ENCODE data around the gene PPIL6.
A peak's percentile ranks its signal among the peaks of the same experiment; 100 is the strongest.

Gene PPIL6

DNA sequence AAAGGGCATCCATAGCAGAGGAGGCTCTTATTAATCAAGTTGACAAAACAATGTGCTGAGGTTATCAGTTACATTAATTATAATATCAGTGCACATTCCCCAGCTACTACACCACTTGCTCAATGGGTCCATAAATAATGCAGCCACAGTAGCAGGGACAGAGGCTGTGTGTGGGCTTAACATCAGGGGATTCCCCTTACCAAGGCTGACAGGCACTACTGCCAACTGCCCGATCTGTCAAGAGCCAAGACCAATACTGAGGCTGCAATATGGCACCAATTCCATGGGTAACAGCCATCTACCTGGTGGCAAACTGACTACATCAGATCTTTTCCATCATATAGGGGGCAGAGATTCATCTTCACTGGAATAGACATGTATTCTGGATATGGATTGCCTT lies 80.1 kb downstream of the PPIL6 start:
- no peak for DNase-seq

DNA sequence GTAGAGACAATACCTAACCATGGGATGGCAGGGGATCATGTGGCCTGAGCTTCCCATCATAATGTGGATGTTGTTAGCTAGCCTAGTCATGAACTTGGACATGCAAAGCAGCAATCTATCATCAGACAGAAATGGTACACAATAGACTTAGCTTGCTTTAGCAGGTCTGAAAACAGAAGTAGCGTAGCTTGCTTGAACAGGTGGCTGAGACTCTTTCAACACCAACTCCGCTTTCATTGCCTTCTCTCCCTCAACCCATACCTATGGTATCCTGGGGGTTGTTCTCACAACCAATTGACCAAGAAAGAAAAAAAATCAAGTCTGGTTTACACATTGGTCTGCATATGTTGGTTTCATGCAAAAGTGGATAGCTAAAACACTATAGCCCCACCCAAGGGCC lies 81.2 kb downstream of the PPIL6 start:
- DNase-seq, result no peak

DNA sequence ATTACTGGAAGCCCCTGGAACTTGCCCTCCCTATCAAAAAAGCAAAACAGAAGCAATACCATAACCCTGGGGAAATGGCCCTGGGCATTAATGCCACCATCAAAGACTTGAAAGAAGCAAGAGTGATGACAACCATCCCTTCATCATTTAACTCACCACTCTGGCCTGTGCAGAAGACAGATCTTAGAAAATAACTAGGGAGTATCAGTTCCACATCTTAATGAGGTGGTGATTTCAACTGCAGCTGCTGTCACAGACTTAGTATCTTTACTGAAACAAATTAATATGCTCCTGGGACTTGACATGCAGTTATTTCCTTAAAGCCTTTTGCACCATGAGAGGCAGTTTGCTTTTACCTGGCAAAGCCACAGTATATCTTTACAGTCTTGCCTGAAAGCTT lies 82.2 kb downstream of the PPIL6 start:
- no peak for DNase-seq

DNA sequence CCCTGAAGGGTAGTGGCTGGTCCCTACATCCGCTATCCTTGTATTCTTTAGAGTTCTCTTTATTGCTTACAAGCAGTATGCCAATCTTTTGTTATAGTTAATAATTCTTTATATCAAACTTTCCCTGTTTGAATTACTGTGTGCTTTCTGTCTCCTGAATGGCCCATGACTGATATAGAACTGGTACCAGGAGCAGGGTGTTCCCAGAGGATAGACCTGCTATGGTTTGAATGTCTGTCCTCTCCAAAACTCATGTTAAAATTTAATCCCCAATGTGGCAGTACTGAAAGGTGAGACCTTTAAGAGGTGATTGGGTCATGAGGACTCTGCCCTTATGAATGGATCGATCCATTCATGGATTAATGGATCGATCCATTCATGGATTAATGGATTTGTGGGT lies 84.2 kb downstream of the PPIL6 start:
- no peak for DNase-seq

DNA sequence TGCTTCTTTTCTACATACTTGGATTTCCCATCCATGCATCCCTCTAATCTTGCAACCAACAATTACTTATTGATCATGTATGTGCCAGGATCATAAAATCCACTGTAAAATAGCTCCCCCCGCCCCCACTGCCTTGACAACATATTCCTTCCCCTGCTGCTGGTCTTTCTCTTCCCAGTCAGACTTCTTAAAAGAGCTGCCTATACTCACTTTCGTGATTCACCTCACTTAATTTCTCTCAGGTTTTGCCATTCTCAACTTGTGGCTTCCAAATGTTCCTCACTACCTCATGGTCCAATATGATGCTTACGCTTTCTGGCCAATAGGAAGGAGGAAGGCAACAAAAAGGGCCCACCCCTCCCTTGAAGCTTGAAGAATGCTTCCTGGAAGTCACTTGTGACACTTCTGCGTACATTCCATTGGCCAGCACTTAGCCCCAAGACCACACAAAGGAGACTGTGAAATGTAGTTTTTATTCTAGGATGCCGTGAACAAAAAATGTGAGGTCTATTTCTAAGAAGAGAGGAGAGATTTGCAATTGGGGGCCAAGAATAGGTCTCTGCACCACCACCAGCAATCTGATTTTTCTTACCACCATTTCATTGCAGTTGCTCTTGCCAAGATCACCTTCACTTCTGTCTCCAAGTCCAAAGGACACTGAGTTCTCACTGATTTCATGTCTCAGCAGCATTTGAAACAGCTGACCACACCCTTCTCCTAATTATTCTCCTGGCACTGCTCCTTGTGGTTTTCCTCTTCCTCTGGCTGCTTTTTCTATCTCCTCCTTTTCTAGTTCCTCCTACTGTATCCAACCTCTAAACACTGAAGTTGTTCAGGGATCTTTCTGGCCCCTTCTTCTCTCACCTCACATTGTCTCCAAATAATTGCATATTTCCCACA lies 88.9 kb downstream of the PPIL6 start:
- DNase-seq, result no peak

DNA sequence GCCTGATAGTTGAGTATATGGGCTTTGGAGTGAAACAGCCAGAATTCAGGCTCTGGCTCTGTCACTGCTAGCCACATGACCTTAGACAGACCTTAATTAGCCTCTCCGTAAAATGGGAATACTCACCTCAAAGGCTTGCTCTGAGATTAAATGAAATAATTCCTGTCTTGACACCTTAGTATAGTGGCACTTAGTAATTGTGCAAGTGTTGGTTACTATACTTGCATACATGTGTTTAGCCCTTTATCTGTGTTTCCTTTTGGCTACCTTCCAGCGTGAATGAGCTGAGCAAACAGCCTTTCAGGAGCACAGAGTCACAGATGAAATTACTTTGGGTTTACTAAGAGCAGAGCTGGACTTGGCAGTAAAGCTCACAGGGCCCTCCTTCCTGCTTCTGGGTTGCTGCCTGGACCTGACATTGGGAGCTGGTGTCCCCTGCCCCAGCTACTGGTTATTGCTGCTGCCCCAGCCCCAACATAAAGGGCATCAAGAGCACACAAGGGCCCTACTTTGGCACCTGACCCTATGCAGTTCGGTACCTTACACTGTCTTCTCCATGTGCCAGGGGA lies 90.9 kb downstream of the PPIL6 start:
- DNase-seq, result peak; percentile 12

DNA sequence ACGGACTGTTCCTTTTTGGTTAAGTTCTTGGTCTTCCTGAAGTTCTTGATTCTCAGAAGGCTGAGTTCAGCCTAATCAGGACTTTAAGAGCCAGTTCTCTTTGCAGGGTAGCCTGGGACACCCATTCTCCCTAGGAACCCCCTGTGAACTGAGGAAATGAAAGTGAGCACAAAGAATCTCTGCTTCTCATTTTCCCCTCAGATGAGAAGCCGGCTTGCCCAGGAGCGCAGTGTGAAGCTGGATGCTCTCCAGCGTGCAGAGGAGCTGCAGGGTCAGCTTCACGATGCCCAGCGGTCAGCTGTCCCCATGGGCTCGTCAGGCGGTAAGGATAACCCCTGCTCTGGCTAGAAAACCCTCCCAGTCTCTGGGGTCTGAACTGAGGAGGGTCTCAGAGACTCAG lies 92.2 kb downstream of the PPIL6 start:
- DNase-seq, result no peak

DNA sequence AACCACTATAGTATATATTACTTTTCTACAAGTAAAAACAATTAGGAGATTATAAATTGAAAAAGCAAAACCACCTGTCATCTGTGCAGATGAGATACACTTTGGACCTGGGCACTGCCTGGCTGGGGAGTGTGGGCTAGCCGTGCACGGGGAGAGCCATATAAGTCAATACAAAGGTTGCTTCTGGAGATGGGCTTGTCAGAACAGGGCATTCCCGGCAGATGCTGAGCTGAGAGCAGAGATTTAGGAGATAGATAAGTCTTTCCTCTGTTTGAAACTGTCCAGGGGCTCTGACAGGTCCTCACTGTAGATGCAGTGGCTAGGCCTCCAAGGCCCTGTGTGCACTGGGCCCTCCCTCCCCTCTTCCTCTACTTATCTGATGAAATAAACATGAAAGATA lies 92.6 kb downstream of the PPIL6 start:
- no peak for DNase-seq

DNA sequence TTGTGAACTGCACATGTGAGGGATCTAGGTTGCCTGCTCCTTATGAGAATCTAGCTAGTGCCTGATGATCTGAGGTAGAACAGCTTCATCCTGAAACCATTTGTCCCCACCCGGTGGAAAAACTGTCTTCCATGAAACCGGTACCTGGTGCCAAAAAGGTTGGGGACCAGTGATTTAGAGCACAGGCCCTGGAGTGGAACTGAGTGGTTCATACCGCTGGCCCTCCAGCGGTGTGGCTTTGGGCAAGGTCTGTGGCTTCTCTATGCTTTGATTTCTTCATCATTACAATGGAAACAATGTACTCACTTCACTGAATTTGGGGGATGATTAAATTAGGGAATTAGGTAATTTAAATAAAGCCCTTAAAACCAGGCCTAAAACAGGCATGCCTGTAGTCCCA lies 94.4 kb downstream of the PPIL6 start:
- DNase-seq, result no peak

DNA sequence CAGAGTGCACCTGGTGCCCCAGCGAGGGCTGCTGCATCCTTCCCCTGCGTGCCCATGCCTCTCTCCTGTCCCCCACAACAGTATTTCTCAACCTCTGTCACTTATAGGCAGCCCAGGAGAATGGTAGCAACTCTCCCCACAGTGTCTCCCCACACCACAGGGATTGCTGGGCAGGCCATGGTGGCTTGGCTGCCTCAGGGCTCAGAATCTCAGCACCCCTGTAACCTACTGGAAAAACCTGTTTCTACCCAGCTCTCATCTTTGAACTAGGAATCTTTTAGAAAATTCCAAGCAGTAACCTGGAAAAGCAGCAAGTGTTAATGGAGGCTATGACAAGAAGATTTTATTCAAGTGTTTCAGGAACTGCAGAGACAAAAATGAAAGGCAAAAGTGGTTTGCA lies 96.2 kb downstream of the PPIL6 start:
- DNase-seq, result no peak

DNA sequence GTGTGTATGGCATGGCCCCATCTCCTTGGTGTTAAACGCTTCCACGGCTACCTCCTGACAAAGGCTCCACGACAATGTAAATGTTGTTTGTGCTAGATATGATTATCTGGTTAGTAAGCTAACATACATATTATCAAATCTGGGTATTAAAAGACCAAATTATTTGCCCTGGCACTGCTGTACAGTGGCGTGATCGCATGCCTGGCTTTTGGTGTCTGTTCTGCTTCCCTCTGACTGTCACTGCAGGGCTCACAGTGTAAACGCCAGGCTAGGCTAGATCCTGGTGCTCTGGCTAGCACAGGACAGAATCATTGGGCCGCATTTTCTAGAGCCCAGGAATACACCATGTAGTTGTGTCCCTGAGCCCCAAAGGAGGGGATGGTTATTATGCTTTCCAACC lies 96.9 kb downstream of the PPIL6 start:
- DNase-seq, result no peak

DNA sequence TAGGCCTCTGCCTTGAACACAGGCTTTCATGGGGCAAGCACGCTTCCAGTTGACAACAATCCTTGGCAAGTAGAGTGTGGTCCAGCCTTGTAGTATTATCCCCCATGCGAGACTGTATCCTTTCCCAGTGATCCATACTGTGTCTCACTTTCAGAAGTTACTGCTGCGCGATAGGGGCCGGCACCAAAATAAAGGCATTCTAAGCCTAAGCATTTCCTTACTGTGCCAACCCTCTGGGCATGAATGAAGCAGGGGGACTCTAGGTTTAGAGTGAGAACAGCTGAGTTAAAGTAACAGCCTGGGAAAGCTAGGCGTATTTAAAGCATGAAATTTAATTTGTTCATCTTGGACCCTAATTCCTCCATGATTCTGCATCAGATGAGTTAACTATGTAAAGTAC lies 97.5 kb downstream of the PPIL6 start:
- no peak for DNase-seq

DNA sequence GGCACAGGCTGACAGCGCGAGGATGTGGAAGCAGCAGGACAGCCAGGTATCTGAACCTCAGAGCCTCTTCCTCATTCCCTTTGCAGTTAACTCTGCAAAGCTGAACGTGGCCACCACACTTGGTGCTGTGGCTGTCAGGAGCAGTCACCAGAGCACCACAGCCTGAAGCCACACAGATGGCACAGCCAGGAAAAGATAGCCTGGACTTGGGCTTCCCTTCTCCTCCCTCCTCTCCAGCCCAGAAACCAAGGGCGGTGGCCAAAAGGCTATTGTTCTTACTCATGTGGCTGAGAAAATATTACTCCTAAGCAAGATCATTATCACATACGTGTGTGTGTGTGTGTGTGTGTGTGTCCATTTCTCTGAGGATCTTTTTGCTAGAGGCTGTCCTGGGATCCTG lies 97.9 kb downstream of the PPIL6 start:
- no peak for DNase-seq

DNA sequence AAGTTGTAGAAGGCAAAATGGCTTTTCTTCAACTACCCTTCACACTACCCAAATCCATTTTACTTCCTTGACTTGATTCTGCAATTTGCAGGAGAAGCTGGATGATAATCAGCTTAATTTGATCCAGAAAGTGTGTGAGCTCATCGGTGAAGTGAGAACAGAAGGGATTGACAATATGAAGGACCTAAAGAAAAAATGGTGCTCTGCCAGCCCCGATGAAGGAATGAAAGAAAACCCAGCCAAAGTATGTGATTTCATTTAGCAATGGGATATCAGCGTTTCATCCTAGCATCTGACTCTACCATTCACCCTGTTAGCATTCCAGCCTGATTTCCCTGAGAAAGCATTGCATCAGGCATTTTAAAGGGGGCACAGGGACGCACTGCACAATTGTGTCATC lies 99.6 kb downstream of the PPIL6 start:
- DNase-seq, result no peak
